ENCODE measurements around the gene TPST2. TPM values are rescaled to one million over a fixed set of nuclear protein-coding genes. Genes with fewer than 3 reads are reported as not detected.

TPST2 gene
- total and polyA plus RNA-seq, 2 donors (not counting 3 experiments of a cell fraction or from before 2014, with no cell fraction given), result 49.4 to 121 TPM

GRCh38 chr22:26599505-26599904 lies 9.6 kb upstream of the TPST2 start:
- Histone ChIP-seq H3K4me1 (ENCODE audit: control insufficient read depth, extremely low read depth, insufficient read depth, low read length) (no peaks in the 10 kb centered on the region), H4K20me1 (replicated peaks; ENCODE audit: control insufficient read depth, extremely low read depth, insufficient read depth, low read length) (no peaks in the 10 kb centered on the region), H2AFZ (ENCODE audit: low read depth, low read length) (no peak overlapping the region), H3K36me3 (ENCODE audit: control insufficient read depth in 2 of 2, extremely low read depth in 1 of 2, insufficient read depth in 2 of 2, low read length in 2 of 2) (no peaks in the 10 kb centered on the region), H3K4me2 (ENCODE audit: insufficient read depth, low read length) (no peak overlapping the region), H3K27ac (ENCODE audit: insufficient read depth, low read depth, low read length) (no peak overlapping the region), H3K79me2 (ENCODE audit: control insufficient read depth, insufficient read depth, low read length) (no peaks in the 10 kb centered on the region), H3K9ac (replicated peaks; ENCODE audit: extremely low read depth, insufficient read depth, low read length) (no peak overlapping the region), H3K4me3 (replicated peaks in 1 of 3; ENCODE audit: insufficient read depth in 1 of 3, low read depth in 1 of 3, low read length in 3 of 3) (no peak overlapping the region), H3K9me3 (replicated peaks; ENCODE audit: control insufficient read depth, insufficient read depth, low read length) (no peaks in the 10 kb centered on the region), H3K9me1 (replicated peaks; ENCODE audit: control insufficient read depth, extremely low read depth, insufficient read depth, low read length) (no peaks in the 10 kb centered on the region), H3K27me3 (ENCODE audit: control insufficient read depth in 2 of 2, insufficient read depth in 2 of 2, low read length in 2 of 2) (peaks cover 2 to 9% of the 10 kb centered on the region in 2 experiments)
- FAIRE-seq, result no peak
- POLR2A ChIA-PET, result no interaction called here
- DNase-seq (ENCODE audit: low read depth, low spot score), result no peak
- TF ChIP-seq POLR2AphosphoS5 (IDR thresholded peaks at IDR 0.05; ENCODE audit: insufficient read depth, low read depth, low read length), result no peak
- TF ChIP-seq, protein P1, sequence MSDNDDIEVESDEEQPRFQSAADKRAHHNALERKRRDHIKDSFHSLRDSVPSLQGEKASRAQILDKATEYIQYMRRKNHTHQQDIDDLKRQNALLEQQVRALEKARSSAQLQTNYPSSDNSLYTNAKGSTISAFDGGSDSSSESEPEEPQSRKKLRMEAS (IDR thresholded peaks at IDR 0.05; ENCODE audit: insufficient read depth, insufficient read length), result no peak
- no peak for TF ChIP-seq FOS (IDR thresholded peaks at IDR 0.05; ENCODE audit: borderline replicate concordance, insufficient read depth, low read length)
- TF ChIP-seq JUN (IDR thresholded peaks at IDR 0.05; ENCODE audit: borderline replicate concordance, insufficient read depth, insufficient read length, low read depth), result no peak
- TF ChIP-seq MYC (IDR thresholded peaks at IDR 0.05; ENCODE audit: low read depth, low read length), result no peak
- TF ChIP-seq GATA2 (IDR thresholded peaks at IDR 0.05; ENCODE audit: insufficient read depth, insufficient read length, low read depth, low read length), result no peak
- TF ChIP-seq POLR2A (IDR thresholded peaks at IDR 0.05; ENCODE audit: low read depth, low read length), result no peak
- no peak for TF ChIP-seq EZH2 (IDR thresholded peaks at IDR 0.05; ENCODE audit: borderline replicate concordance, low read depth, low read length, severe bottlenecking)
- TF ChIP-seq CTCF (IDR thresholded peaks at IDR 0.05; ENCODE audit: extremely low read depth in 1 of 2, insufficient read depth in 1 of 2, low read depth in 1 of 2, low read length in 2 of 2), result no peak
- CTCF ChIA-PET, result no interaction called here
- dilution Hi-C loops (cut with MboI; ENCODE audit: extremely low pct_ligation_motif_present, low sequenced_read_pairs) (no loop called here), intact Hi-C loops (cut with micrococcal nuclease) (no loop called here)
- no TSS peak for BruUV-seq (replicated peaks)
